Rectal smooth muscle tissue (tissue), 1 donor: ENCODE measurements around the gene CLK1.

Experiments
- H3K27ac ChIP-seq: one replicate; pipeline ENCODE4 v1.7.0; 2013; ENCODE audit warnings: low read depth, low read length, inconsistent platforms
- H3K27me3 ChIP-seq: one replicate; pipeline ENCODE4 v1.7.0; 2013; ENCODE audit warnings: low read length; ENCODE audit not compliant: control insufficient read depth, insufficient read depth
- H3K36me3 ChIP-seq: one replicate; pipeline ENCODE4 v1.7.0; 2013; ENCODE audit warnings: low read length; ENCODE audit not compliant: control insufficient read depth, insufficient read depth
- H3K4me1 ChIP-seq: one replicate; pipeline ENCODE4 v1.7.0; 2013; ENCODE audit warnings: low read length; ENCODE audit not compliant: control insufficient read depth, insufficient read depth
- H3K4me3 ChIP-seq: one replicate; pipeline ENCODE4 v1.7.0; 2013; ENCODE audit warnings: low read length
- H3K9ac ChIP-seq: one replicate; pipeline ENCODE4 v1.7.0; 2013; ENCODE audit warnings: low read length

Gene CLK1

DNA sequence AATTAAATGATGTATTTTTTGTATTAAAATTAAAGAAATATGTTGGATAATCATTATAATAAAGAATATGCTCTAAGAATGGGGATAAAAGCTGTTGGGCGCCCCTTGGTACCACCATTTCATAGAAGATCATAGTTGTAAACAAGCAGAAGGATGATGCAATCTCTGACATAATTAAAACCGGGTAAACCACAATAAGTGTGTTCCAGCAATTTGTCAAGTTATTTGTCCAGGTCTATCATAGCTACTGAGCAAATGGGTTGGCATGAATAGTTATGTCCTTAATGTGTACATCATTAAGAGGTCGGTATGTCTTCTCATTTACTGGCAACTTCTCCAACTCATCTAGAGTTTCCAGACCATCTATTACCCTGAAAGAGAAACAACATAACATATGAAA, 6.7 kb upstream of the CLK1 start:
- Histone ChIP-seq H3K4me1 (no peaks in the 10 kb centered on the region), H3K27ac (no peak overlapping the region), H3K4me3 (no peak overlapping the region), H3K36me3 (peaks cover 2% of the 10 kb centered on the region), H3K27me3 (no peaks in the 10 kb centered on the region), H3K9ac (no peak overlapping the region)

DNA sequence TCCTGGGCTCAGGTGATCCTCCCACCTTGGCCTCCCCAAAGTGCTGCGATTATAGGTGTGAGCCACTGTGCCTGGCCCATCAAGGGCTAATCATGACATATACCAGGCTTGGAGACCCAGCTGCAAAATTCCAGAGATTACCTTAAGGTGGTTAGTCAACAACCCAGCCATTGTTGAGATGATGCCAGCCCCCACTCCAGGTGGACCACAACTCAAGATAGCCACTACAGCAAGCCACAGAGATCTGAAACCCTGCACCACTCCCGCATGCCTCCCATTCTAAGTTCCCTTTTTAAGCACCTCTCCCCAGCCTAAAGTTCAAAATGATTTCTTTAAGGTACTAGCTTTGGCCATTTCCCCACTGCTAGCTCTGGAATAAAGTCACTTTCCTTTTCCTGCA, 4.6 kb upstream of the CLK1 start:
- Histone ChIP-seq H3K4me1 (peaks cover 3% of the 10 kb centered on the region), H3K4me3 (no peak overlapping the region), H3K27me3 (no peaks in the 10 kb centered on the region), H3K9ac (no peak overlapping the region), H3K27ac (no peak overlapping the region), H3K36me3 (peaks cover 5% of the 10 kb centered on the region)

DNA sequence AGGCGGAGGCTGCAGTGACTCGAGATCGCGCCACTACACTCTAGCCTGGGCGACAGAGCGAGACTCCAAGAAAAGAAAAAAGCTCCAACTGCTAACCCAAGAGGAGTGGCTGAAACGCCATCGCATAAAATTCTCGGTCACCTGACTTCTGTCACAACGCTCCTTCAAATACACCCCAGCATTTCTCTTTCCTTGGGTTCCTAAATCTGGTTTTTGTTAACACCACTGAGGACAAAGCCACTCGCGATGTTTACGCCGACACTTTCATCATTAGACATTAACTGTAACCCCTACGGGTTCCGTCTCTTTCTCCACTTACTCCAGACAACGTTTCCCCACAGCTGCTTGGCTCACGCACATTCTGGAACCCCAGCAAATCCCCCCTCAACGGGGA, 679 bp downstream of the CLK1 start:
- Histone ChIP-seq H3K4me3 (peak overlapping the region; percentile 99), H3K4me1 (peaks cover 7% of the 10 kb centered on the region), H3K27ac (peak overlapping the region; percentile 99), H3K27me3 (no peaks in the 10 kb centered on the region), H3K36me3 (peaks cover 11% of the 10 kb centered on the region), H3K9ac (peak overlapping the region; percentile 100)

DNA sequence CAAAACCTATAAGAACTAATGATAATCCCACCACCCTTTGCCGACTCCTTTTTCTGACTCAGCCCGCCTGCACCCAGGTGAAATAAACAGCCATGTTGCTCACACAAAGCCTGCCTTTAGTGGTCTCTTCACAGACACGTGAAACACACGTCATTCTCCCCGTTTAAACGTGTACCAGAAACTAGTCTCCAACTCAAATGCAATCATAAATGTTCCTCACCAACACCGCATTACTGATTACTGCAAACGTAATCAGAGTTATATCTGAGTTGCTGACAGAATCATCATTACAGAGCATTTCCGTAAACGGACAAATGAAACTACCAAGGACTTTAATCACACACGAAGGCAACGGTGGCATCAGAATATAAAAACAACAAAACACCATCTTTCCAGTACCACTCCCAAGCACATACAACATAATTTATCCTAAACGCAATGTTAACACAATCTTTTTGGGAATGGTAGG, 1.9 kb downstream of the CLK1 start:
- peak overlapping the region; percentile 99 for H3K27ac ChIP-seq
- peak overlapping the region; percentile 100 for H3K9ac ChIP-seq
- peak overlapping the region; percentile 99 for H3K4me3 ChIP-seq
- peaks cover 24% of the 10 kb centered on the region for H3K36me3 ChIP-seq
- H3K4me1 ChIP-seq = peaks cover 13% of the 10 kb centered on the region
- no peaks in the 10 kb centered on the region for H3K27me3 ChIP-seq

DNA sequence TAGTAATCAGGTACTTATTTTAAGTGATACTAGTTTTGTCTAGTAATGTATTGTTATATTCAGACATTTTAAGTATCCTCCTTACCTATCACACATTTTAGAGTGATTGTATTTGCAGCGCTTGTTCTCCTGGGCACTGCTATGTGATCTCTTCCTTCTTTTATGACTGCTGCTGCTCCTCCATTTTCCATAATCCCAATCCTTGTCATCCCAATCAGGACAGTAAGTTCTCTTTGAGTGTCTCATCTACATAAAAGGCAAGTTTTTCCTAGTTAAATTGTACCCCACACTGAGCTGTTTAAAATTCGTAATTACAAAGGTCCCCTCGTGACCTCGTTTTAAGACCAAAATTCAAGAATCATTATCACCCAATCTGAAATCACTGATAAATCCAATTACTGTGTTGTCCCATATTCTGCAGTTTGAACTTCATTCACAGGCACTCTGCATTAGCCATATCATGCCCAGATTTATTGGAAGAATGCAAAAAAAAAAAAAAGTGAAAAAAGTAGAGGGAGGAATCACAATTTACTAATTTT, 2.8 kb downstream of the CLK1 start:
- H3K9ac ChIP-seq = peak overlapping the region; percentile 12
- peaks cover 13% of the 10 kb centered on the region for H3K4me1 ChIP-seq

DNA sequence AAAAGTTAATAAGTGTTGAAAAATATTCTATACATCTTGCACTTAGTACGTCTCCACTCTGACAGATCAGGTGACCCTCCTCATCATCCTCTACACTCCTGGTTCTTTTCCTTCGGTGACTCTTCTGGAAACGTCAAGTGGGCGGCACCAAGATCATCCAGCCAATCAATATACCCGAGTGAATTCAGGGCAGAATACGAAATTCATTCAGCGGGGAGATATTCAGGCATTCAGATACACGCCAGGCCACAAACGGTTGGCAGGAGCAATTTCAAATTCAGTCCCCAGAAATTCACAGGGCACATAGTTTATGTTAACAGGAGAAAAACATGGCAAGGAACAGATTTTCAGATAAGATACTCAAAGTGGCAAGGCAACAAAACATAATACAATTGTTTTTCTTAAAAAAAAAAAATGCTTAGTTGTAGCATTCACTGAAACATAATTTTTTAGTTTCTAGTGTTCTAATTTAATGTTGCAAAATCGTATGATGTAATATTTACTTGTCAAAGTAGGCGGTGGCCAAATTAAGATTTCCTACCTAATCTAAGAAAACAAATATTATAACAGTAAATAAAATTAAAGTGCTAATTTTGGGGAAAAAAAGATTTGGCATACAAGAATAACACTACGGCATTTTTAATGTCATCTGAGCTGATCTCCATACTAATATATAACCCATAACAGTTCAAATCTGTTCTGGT, 4.2 kb downstream of the CLK1 start:
- H3K36me3 ChIP-seq = peaks cover 37% of the 10 kb centered on the region
- no peaks in the 10 kb centered on the region for H3K27me3 ChIP-seq
- no peak overlapping the region for H3K27ac ChIP-seq
- H3K9ac ChIP-seq = no peak overlapping the region
- peak overlapping the region; percentile 17 for H3K4me3 ChIP-seq
- H3K4me1 ChIP-seq = peaks cover 13% of the 10 kb centered on the region

More for the DNA sequence above, 2.8 kb downstream of the CLK1 start:
- H3K27ac ChIP-seq = peak overlapping the region; percentile 23
- peaks cover 29% of the 10 kb centered on the region for H3K36me3 ChIP-seq
- peak overlapping the region; percentile 99 for H3K4me3 ChIP-seq
- no peaks in the 10 kb centered on the region for H3K27me3 ChIP-seq

DNA sequence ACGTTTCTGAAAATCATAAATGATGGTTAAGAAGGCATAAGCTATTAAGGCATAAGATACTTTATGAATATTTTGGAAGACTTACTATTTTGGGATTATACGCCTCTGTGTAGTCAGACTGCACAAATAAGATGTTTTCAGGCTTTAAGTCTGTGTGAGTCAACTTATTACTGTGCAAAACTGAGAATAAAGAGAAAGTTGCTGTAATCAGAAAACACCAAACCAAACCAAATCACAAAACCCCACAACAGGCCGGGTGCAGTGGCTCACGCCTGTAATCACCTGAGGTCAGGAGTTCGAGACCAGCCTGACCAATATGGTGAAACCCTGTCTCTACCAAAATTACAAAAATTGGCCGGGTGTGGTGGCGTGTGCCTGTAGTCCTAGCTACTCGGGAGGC, 7.7 kb downstream of the CLK1 start:
- peaks cover 10% of the 10 kb centered on the region for H3K4me1 ChIP-seq
- H3K36me3 ChIP-seq = peaks cover 56% of the 10 kb centered on the region
- H3K27me3 ChIP-seq = no peaks in the 10 kb centered on the region
- no peak overlapping the region for H3K4me3 ChIP-seq
- H3K9ac ChIP-seq = no peak overlapping the region
- no peak overlapping the region for H3K27ac ChIP-seq

DNA sequence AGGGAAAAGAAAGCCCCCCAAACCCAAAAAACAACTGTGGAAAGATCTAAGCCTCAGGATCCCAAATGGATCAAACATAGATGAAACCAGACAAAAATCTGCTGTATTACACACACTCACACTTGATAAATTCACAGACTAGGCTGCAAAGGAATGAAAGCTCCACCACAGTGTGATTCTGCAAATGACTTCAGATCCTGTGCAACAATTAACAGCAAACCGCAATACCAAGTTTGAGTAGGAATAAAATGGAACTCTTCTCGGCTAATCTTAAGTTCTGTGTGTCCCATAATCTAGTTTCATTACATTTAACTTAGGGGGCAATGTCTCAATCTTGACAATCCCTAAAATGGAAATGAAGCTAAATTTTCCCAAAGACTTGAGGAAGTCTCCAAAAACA, 11.9 kb downstream of the CLK1 start:
- H3K4me1 ChIP-seq = no peaks in the 10 kb centered on the region
- no peak overlapping the region for H3K4me3 ChIP-seq
- no peak overlapping the region for H3K9ac ChIP-seq
- no peak overlapping the region for H3K27ac ChIP-seq
- no peaks in the 10 kb centered on the region for H3K27me3 ChIP-seq
- peaks cover 45% of the 10 kb centered on the region for H3K36me3 ChIP-seq

DNA sequence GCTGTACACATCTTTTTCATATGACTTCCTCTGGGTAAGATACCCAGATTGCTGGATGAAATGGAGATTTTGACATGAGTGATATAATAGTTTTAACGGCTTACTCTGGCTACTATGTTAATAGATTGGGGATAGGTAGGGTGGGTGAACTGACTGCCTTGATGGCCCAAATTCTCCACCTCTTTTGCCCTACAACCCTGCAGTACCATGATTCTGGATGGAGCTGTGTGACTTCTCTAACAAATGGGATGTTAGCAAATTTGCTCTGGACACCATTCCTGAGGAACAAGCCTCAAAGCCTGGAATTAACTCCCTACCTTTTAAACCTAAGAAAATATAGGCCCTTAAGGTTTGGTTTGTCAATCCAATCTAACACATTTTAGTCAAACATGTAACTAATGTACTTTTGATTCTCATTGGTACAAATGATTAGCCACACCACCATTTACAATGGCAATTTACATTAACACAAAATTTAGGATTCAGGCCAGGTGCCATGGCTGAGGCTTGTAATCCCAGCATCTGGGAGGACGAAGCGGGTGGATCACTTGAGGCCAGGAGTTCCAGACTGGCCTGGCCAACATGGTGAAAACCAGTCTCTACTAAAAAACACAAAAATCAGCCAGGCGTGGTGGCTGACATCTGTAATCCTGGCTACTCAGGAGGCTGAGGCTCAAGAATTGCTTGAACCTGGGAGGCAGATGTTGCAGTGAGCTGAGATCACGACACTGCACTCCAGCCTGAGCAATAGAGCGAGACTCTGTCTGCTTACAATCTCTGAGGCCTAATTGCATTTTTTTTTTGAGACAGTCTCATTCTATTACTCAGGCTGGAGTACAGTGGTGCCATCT, 12.8 kb downstream of the CLK1 start:
- Histone ChIP-seq H3K27me3 (no peaks in the 10 kb centered on the region), H3K4me3 (no peak overlapping the region), H3K36me3 (peaks cover 39% of the 10 kb centered on the region), H3K4me1 (no peaks in the 10 kb centered on the region), H3K27ac (no peak overlapping the region), H3K9ac (no peak overlapping the region)

DNA sequence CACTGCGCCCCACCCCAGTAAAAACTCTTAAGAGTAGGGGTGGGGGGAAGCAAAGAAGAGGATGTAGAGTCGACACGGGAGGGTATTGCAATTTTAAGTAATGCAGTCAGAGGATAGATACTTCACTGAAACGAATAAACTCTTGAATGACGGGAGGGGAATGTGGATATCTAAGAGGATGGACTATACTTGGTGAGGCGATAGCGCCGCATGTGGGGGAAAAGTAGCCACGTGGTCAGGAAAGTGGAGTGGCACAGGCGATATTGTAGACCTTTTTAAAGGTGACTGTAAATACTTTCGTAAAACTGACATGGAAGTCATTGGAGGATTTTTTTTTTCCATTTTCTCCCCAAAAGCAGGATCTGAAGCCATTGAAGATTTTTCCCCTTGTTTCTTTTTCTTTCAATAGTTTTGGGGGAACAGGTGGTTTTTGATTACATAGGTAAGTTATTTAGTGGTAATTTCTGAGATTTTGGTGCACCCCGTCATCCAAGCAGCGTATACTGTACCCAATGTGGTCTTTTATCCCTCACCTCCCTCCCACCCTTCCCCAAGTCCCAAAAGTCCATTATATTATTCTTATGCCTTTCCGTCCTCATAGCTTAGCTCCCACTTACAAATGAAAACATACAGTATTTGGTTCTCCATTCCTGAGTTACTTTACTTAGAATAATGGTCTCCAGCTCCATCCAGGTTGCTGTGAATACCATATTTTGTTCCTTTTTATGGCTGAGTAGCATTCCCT, 13.8 kb downstream of the CLK1 start:
- Histone ChIP-seq H3K27me3 (no peaks in the 10 kb centered on the region), H3K4me1 (no peaks in the 10 kb centered on the region), H3K4me3 (no peak overlapping the region), H3K36me3 (peaks cover 33% of the 10 kb centered on the region), H3K27ac (no peak overlapping the region), H3K9ac (no peak overlapping the region)

DNA sequence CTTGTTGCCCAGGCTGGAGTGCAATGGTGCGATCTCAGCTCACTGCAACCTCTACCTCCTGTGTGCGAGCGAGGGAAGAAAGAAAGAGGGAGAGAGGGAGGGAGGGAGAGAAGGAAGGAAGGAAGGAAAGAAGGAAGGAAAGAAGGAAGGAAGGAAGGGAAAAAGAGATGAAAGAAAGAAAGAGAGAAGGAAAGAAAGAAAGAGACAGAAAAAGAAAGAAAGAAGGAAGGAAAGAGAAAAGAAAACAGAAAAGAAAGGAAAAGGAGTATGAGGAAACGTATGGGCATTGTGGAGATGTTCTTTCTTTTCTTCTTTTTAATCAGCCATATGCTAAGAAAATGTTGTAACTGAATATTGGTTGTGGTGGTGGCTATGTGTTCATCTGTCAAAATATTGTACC, 16.5 kb downstream of the CLK1 start:
- H3K4me3 ChIP-seq = no peak overlapping the region
- H3K4me1 ChIP-seq = no peaks in the 10 kb centered on the region
- H3K27me3 ChIP-seq = no peaks in the 10 kb centered on the region
- H3K9ac ChIP-seq = no peak overlapping the region
- H3K27ac ChIP-seq = no peak overlapping the region
- peaks cover 20% of the 10 kb centered on the region for H3K36me3 ChIP-seq

DNA sequence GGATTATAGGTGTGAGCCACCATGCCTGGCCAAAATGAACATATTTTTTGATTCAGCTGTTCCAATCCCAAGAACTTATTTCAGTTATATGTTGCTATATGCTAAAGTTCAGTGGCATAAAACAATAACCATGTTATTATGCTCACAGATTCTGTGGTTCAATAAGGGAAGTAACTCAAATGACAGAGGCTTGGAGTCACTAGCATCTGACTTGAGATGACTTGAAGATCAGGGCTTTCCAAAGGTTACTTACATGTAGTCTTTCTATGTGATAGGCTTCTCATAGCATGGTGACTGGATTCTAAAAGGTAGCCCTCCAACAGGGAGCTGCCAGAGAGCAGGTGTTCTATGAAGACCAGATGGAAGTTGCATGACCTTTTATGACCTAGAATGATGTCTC, 17.2 kb downstream of the CLK1 start:
- Histone ChIP-seq H3K27ac (no peak overlapping the region), H3K27me3 (no peaks in the 10 kb centered on the region), H3K36me3 (peaks cover 14% of the 10 kb centered on the region), H3K4me1 (no peaks in the 10 kb centered on the region), H3K4me3 (no peak overlapping the region), H3K9ac (no peak overlapping the region)
